HL-60 (cell line): Measurements from ENCODE around the gene OR6P1.

Experiments
- GABPA ChIP-seq: IDR thresholded peaks from 2 replicates; pipeline ENCODE4 v1.6.1; 2012; ENCODE audit warnings: low read depth
- POLR2AphosphoS5 ChIP-seq: IDR thresholded peaks from 2 replicates; pipeline ENCODE4 v1.6.1; 2012; ENCODE audit warnings: low read depth
- TF ChIP-seq, protein P1 (sequence below): IDR thresholded peaks from one replicate; pipeline ENCODE4 v1.5.1; 2011; ENCODE audit warnings: low read length, control low read depth, inconsistent platforms; ENCODE audit not compliant: insufficient read depth
- TF ChIP-seq, protein P2 (sequence below): IDR thresholded peaks from 2 replicates; pipeline ENCODE4 v1.6.1; 2012; ENCODE audit warnings: low read depth; ENCODE audit not compliant: insufficient replicate concordance

DNA sequence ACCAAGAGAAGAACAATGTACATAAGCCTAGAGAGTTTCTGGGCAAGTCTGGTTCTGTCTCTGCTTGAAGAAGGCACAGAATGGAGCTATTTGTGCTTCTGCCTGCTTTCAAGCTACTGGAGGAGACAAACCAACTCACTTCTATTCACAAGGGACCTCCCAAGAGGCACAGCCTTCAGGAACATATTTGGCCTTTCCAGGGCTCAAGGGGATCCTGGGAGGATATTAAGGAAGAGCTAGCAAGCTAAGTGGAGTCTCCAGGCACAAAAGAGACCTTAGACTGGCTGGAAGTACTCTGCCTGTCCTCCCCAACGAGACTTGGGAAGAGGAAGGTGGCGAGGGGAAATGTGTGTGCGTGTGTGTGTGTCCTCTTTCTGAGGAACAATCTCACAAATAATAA, 16.0 kb downstream of the OR6P1 start, which contains the start of gene OR6Y1:
- TF ChIP-seq, protein P1, sequence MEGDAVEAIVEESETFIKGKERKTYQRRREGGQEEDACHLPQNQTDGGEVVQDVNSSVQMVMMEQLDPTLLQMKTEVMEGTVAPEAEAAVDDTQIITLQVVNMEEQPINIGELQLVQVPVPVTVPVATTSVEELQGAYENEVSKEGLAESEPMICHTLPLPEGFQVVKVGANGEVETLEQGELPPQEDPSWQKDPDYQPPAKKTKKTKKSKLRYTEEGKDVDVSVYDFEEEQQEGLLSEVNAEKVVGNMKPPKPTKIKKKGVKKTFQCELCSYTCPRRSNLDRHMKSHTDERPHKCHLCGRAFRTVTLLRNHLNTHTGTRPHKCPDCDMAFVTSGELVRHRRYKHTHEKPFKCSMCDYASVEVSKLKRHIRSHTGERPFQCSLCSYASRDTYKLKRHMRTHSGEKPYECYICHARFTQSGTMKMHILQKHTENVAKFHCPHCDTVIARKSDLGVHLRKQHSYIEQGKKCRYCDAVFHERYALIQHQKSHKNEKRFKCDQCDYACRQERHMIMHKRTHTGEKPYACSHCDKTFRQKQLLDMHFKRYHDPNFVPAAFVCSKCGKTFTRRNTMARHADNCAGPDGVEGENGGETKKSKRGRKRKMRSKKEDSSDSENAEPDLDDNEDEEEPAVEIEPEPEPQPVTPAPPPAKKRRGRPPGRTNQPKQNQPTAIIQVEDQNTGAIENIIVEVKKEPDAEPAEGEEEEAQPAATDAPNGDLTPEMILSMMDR = no peak
- TF ChIP-seq GABPA = no peak
- TF ChIP-seq, protein P2, sequence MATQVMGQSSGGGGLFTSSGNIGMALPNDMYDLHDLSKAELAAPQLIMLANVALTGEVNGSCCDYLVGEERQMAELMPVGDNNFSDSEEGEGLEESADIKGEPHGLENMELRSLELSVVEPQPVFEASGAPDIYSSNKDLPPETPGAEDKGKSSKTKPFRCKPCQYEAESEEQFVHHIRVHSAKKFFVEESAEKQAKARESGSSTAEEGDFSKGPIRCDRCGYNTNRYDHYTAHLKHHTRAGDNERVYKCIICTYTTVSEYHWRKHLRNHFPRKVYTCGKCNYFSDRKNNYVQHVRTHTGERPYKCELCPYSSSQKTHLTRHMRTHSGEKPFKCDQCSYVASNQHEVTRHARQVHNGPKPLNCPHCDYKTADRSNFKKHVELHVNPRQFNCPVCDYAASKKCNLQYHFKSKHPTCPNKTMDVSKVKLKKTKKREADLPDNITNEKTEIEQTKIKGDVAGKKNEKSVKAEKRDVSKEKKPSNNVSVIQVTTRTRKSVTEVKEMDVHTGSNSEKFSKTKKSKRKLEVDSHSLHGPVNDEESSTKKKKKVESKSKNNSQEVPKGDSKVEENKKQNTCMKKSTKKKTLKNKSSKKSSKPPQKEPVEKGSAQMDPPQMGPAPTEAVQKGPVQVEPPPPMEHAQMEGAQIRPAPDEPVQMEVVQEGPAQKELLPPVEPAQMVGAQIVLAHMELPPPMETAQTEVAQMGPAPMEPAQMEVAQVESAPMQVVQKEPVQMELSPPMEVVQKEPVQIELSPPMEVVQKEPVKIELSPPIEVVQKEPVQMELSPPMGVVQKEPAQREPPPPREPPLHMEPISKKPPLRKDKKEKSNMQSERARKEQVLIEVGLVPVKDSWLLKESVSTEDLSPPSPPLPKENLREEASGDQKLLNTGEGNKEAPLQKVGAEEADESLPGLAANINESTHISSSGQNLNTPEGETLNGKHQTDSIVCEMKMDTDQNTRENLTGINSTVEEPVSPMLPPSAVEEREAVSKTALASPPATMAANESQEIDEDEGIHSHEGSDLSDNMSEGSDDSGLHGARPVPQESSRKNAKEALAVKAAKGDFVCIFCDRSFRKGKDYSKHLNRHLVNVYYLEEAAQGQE = no peak
- TF ChIP-seq POLR2AphosphoS5 = no peak
